ENCODE data around the gene ACBD6. TPM values are rescaled to one million over a fixed set of nuclear protein-coding genes. Genes with fewer than 3 reads are reported as not detected.

ACBD6 gene
- total and polyA plus RNA-seq, 2 experiments from 2014 or later: 72.2 to 73.9 TPM

DNA sequence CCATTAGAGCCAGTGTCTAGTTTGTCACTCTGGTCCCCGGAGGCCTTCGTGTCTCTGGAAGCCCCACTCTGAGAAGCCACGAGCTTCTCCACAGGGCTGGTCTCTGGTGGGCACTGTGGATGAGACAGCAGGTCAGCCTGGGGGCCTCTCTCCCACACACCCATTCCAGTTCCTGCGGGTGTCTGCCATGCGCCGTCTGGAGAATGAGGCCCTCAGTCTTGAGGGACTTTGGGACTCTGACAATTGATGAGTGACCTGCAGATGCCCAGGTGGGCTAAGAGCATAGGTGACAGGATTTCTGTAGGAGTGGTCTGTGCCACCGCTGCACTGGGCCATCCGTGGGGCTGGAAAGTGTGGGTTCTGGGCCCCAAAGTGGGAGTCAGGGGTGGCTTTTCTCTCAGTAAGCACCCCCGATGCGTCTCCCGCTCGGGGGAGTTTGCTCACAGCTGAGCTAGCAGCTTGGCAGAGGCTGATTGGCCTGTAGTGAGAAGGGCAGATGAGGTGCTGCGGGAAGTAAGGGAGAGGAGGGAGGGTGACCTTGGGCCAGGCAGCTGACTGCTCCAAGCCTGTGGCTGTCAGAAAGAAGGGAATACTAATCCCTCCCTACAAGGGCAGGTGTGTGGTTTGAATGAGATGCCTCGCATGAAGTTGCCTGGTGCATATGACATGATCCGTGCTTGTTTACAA, 245.9 kb downstream of the ACBD6 start:
- TF ChIP-seq, protein P1, sequence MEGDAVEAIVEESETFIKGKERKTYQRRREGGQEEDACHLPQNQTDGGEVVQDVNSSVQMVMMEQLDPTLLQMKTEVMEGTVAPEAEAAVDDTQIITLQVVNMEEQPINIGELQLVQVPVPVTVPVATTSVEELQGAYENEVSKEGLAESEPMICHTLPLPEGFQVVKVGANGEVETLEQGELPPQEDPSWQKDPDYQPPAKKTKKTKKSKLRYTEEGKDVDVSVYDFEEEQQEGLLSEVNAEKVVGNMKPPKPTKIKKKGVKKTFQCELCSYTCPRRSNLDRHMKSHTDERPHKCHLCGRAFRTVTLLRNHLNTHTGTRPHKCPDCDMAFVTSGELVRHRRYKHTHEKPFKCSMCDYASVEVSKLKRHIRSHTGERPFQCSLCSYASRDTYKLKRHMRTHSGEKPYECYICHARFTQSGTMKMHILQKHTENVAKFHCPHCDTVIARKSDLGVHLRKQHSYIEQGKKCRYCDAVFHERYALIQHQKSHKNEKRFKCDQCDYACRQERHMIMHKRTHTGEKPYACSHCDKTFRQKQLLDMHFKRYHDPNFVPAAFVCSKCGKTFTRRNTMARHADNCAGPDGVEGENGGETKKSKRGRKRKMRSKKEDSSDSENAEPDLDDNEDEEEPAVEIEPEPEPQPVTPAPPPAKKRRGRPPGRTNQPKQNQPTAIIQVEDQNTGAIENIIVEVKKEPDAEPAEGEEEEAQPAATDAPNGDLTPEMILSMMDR (IDR thresholded peaks at IDR 0.05; ENCODE audit: low read depth, low read length): no peak
- Histone ChIP-seq H3K27me3 (no peaks in the 10 kb centered on the region), H3K36me3 (no peaks in the 10 kb centered on the region), H3K4me3 (no peak overlapping the region), H3K27ac (no peak overlapping the region), H3K9me3 (ENCODE audit: low read depth) (no peaks in the 10 kb centered on the region), H3K4me1 (ENCODE audit: low read depth) (no peaks in the 10 kb centered on the region)
- no peak for DNase-seq (ENCODE audit: low read depth in 1 of 2, low spot score in 1 of 2)

DNA sequence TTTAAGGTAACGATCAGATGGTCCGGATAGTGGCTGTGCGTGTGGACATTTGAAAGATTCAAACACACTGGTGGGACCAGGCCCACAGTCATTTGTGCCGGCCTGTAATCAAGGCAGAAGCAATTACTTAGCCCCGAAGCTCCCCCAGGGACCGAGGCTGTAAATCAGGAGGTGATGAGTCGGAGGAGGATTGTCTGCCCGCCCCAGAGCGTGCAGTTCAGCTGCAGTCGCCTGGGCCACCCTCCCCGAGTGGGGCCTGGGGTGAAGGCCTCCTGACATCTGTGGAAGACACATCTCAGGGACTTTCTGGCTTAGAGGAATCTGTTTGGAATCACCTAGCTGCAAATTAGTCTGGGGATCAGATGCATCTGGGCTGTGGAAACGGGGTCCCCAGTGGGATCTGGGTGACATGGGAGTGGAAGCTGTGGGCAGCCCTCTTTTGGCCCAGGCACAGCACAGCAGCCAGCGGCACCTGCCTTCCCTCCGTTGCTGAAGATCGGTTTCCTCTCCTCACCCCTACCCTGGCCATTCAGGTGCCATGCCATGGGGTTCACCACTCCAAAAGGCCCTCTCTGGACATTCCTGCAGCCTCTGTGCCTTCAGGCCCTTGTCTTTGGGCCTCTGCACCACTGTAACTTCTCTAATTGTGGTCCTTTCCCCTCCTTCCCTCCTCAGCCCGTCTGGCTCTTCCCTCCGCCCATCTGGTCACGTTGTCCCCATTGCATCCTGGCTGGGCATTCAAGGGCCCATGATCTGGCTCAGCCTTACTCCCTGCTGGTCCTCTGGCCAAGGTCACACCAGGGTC, 246.6 kb downstream of the ACBD6 start:
- Histone ChIP-seq H3K27me3 (no peaks in the 10 kb centered on the region), H3K27ac (no peak overlapping the region), H3K4me3 (no peak overlapping the region), H3K4me1 (ENCODE audit: low read depth) (no peaks in the 10 kb centered on the region), H3K9me3 (ENCODE audit: low read depth) (no peaks in the 10 kb centered on the region), H3K36me3 (no peaks in the 10 kb centered on the region)
- no peak for DNase-seq (ENCODE audit: low read depth in 1 of 2, low spot score in 1 of 2)
- TF ChIP-seq, protein P1 (IDR thresholded peaks at IDR 0.05; ENCODE audit: low read depth, low read length): no peak

DNA sequence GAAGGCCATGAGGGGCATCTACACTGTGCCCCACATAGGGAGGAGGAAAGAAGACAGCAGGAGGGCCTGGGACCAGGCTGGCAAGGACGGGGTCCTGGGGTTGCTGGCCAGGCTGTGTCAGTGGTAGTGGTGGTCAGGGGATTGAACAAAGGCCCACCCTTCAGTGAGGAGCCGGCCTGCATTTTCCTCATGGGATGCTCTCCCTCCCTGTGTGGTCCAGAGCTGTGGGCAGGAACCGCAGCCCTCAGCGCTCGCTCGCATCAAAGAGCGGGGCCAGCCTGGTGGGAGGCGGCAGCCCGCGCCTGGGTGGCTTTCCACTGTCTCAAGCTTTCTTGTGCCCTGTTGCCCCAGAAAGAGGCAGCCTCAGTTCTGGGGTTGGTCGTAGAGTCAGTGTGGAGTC, 247.5 kb downstream of the ACBD6 start:
- no peaks in the 10 kb centered on the region for H3K36me3 ChIP-seq
- TF ChIP-seq, protein P1 (IDR thresholded peaks at IDR 0.05; ENCODE audit: low read depth, low read length): no peak
- no peaks in the 10 kb centered on the region for H3K27me3 ChIP-seq
- no peak for DNase-seq (ENCODE audit: low read depth in 1 of 2, low spot score in 1 of 2)
- H3K4me3 ChIP-seq: no peak overlapping the region
- no peaks in the 10 kb centered on the region for H3K9me3 ChIP-seq (ENCODE audit: low read depth)
- no peaks in the 10 kb centered on the region for H3K4me1 ChIP-seq (ENCODE audit: low read depth)
- no peak overlapping the region for H3K27ac ChIP-seq

DNA sequence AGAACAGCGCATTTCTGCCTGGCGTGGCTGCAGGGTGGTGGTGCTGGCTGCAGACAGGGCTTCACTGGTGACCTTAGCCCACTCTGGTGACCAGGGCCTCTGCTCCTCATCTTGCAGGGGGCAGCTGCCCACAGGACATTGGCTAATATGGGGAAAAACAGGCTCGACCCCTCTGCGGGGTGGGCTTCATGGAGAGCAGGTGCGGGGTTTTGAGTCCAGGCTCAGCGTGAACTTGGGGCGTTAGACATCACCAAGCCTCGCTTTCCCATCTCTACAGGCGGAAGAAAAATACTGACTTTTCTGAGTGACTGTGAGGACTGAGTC, 247.9 kb downstream of the ACBD6 start:
- Histone ChIP-seq H3K27me3 (no peaks in the 10 kb centered on the region), H3K36me3 (no peaks in the 10 kb centered on the region), H3K4me3 (no peak overlapping the region), H3K4me1 (ENCODE audit: low read depth) (no peaks in the 10 kb centered on the region), H3K27ac (no peak overlapping the region), H3K9me3 (ENCODE audit: low read depth) (no peaks in the 10 kb centered on the region)
- TF ChIP-seq, protein P1 (IDR thresholded peaks at IDR 0.05; ENCODE audit: low read depth, low read length): no peak
- no peak for DNase-seq (ENCODE audit: low read depth in 1 of 2, low spot score in 1 of 2)

DNA sequence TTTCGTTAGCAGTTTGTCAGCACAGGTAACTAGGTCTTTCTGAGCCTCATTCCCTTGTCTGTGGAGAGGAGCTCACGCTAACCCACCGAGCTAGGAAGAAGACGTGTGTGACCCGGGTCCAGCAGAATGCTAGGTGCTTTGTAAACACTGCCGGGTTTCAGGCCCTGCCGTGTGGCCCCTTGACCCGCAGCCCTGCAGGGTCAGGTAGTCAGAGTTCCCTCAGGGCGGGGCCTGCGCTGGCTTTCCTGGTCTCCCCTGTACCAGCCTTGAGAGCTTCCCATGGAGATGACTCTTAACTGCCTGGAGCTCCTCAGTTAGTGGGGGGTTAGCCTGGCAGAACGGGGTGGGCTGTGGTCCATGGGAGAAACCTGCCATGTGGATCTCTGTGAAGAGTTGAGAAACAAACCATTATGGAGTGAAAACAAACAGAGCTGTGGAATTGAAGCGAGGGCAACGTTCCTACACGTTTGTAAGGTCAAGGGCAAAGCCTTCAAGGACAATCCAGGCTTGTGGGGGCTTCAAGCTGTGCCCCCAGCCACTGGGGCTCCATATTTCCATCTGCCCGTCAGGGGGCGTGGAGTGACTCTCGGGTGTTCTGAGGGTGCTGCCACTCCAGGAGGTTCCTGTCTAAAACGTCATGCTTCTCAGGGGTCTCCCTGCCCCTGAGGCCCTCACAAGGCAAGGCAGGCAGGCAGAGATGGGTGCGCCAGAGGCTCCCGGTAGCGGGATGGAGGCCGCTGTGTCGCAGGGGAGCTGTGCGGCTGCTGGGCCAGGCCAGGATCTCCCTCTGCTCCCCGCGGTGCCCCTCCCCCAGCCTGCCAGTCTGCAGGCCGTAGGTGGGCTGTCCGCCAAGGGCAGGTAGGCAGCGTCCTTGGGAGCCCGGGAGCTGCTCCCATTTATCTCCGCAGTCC, 248.5 kb downstream of the ACBD6 start:
- TF ChIP-seq, protein P1 (IDR thresholded peaks at IDR 0.05; ENCODE audit: low read depth, low read length): no peak
- Histone ChIP-seq H3K27ac (no peak overlapping the region), H3K9me3 (ENCODE audit: low read depth) (no peaks in the 10 kb centered on the region), H3K4me1 (ENCODE audit: low read depth) (no peaks in the 10 kb centered on the region), H3K4me3 (no peak overlapping the region), H3K36me3 (no peaks in the 10 kb centered on the region), H3K27me3 (no peaks in the 10 kb centered on the region)
- DNase-seq (ENCODE audit: low read depth in 1 of 2, low spot score in 1 of 2): no peak

Data from cardiac muscle cell (in vitro differentiated cells and primary cell).